GM04504 (cell line): ENCODE results near the gene RPS6KA2.
"Not testable (repeated sequence)": the region's sequence is repeated elsewhere in the genome, so short reads cannot be mapped to it uniquely, and the experiment has no call there.

Source experiments
- DNase-seq: peaks from one replicate; pipeline ENCODE4 v3.0.0-alpha.2; 2012; ENCODE audit warnings: low read depth

Gene RPS6KA2

GRCh38 chr6:166529586-166529985 lies 97.5 kb downstream of the RPS6KA2 start:
- no peak for DNase-seq

GRCh38 chr6:166529058-166529457 lies 98.0 kb downstream of the RPS6KA2 start:
- DNase-seq: not testable (repeated sequence)

GRCh38 chr6:166527849-166528248 lies 99.2 kb downstream of the RPS6KA2 start:
- DNase-seq: no peak

GRCh38 chr6:166526937-166527336 lies 100.1 kb downstream of the RPS6KA2 start:
- DNase-seq: no peak

- DNase-seq: no peak
These were observed 101.5 kb downstream of the RPS6KA2 start for GRCh38 chr6:166525567-166525966.

- no peak for DNase-seq
These were observed 103.1 kb downstream of the RPS6KA2 start for GRCh38 chr6:166523782-166524559.

- DNase-seq: no peak
These were observed 105.9 kb downstream of the RPS6KA2 start for GRCh38 chr6:166520905-166521834.

- DNase-seq: no peak
These were observed 110.7 kb downstream of the RPS6KA2 start for GRCh38 chr6:166516251-166516884.

- DNase-seq: peak; percentile 76
These were observed 111.8 kb downstream of the RPS6KA2 start for GRCh38 chr6:166515072-166515810.

- no peak for DNase-seq
These were observed 112.9 kb downstream of the RPS6KA2 start for GRCh38 chr6:166514196-166514595.

- no peak for DNase-seq
These were observed 114.5 kb downstream of the RPS6KA2 start for GRCh38 chr6:166512567-166512966.

GRCh38 chr6:166511316-166511715 lies 115.7 kb downstream of the RPS6KA2 start:
- DNase-seq: no peak

- no peak for DNase-seq
These were observed 117.9 kb downstream of the RPS6KA2 start for GRCh38 chr6:166509193-166509592.

- DNase-seq: no peak
These were observed 118.3 kb downstream of the RPS6KA2 start for GRCh38 chr6:166508726-166509125.

- no peak for DNase-seq
These were observed 119.1 kb downstream of the RPS6KA2 start for GRCh38 chr6:166507809-166508564.

GRCh38 chr6:166507380-166507779 lies 119.7 kb downstream of the RPS6KA2 start:
- no peak for DNase-seq

GRCh38 chr6:166505133-166505905 lies 121.7 kb downstream of the RPS6KA2 start:
- DNase-seq: no peak

GRCh38 chr6:166504100-166504499 lies 123.0 kb downstream of the RPS6KA2 start:
- DNase-seq: no peak

GRCh38 chr6:166503167-166503744 lies 123.8 kb downstream of the RPS6KA2 start:
- no peak for DNase-seq

GRCh38 chr6:166502453-166502852 lies 124.6 kb downstream of the RPS6KA2 start:
- no peak for DNase-seq
